IPS-NIHi7 (cell line): ENCODE measurements around the gene NIPAL4.
"Not testable (repeated sequence)": the region's sequence is repeated elsewhere in the genome, so short reads cannot be mapped to it uniquely, and the experiment has no call there.

Source experiments
- DNase-seq: peaks from one replicate; pipeline ENCODE4 v3.0.0; 2012; ENCODE audit warnings: mixed read lengths; ENCODE audit errors: extremely low spot score

NIPAL4 gene

DNA sequence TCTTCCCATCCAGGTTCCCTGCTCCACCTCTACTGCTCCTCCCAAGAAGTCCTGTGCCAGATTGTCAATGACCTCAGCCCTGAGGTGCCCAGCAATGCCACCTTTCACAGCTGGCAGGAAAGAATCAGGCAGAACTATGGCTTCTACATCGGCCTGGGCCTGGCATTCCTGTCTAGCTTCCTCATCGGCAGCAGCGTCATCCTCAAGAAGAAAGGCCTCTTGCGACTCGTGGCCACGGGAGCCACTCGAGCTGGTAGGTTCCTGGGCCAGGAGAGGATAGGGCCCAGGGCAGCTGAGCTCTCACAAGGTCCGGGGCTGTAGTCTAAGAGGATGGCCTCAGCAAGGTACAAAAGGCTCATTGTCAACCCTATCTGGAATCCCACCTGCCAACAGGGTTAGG is 3.1 kb downstream of the NIPAL4 start:
- DNase-seq: no peak

DNA sequence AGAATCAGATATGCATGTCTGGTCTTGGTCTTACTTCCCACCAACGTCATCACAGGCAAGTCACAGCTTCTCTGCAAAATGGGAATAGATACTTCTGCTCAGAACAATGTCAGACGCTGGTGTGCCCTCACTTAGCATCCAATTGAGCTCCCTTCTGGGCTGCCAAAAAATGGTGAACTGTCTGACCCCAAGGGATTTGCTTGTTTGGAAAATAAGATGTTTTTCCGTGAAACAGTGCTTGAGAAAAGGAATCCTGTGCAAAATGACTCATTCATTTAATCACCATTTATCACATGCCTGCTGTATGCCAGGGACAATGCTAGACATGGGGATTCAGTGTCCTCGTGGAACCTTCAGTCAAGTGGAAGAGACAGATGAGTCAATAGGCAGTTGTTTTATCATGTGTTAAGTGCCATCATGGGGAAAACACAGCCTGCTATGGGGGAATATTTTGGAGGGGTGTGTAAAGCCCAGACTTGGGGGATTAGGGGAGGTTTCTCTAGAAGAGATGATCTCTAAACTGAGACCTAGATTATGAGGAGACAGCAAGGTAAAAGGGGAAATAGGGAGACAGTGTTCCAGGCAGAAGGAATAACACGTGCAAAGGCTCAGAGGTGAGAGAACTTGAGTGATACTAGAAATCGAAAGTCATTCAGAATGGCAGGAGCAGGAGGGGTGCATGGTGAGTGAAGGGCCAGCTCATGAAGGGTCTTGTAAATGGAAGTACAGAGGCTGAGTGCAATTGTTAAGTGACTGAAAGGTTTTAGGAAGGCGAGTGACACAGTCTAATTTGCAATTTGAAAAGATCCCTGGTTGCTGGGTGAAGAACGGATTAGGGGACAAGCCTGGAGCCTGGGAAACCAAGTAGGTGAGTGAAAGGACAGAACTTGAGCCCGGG is 3.9 kb downstream of the NIPAL4 start:
- DNase-seq: no peak

DNA sequence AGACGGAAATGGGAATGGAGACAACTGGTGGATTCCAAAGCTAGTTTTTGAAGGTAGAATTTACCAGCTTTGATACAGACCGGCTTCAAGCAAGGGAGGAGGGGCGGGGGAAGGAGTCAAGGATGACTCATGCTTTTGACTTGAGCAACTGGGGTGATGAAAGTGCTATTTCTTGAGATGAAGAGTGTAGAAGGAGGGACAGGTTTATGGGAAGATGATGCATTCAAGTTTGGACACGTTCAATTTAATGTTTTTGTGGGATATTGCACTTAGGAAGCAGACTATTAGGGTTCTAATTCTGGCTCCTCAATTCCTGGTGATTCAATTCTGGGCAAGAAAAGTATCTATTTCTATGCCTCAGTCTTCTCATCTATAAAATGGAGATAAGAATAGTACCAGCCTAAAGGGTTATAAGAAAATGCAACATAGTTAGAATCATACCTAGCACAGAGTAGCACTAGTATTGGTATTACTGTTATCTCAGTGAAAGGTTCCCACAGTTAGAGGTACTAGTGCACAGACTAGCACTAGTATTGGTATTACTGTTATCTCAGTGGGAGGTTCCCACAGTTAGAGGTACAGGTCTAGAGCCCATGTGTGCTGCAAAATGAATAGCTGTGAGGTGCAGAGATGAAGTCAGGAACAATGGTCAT is 4.6 kb downstream of the NIPAL4 start:
- DNase-seq: peak; percentile 41

DNA sequence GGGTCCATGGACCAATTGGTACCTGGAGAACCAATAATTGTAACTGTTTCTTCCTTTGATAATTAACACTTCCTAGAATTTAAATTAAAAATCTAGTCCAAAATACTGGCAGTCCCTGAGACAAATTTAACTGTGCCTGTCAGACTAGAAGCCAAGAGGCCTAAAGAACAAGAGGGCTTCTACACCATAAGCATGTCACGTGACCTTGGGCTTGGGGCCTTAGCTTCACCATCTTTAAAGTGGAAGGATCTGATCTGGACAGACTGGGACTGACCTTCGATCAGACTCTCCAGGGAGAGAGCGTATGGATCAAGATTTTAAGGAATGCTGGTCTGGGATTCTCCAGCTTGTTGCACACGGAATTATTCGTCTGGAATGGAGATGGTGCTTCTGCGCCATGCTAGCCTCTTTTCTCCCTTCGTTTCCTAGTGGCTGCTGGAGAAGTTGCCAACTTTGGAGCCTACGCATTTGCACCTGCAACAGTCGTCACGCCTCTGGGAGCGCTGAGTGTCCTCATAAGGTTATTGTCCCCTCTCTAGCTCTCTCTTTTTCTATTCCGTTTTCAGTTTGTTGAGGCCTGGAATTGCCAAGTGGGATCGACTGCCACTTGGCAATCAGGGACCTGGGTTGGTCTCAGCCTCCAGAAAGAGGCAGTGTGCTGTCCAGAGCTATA is 8.4 kb downstream of the NIPAL4 start:
- no peak for DNase-seq

DNA sequence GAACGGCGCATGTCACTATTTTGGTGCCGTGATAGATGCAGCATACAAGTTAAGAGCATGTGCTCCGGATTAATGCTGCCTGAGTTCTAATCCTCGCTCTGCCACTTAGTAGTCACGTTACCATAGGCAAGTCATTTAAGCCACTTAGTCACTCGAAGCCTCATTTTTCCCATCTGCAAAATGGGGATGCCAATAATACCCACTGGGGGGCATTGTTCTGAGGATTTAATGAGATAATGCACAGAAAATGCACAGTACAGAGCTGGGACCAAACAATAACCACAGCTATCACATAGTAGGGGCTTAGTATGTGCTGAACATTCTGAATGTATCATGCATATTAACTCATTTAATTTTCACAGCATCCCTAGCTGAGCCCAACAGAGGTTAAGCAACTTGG is 9.1 kb downstream of the NIPAL4 start:
- no peak for DNase-seq

DNA sequence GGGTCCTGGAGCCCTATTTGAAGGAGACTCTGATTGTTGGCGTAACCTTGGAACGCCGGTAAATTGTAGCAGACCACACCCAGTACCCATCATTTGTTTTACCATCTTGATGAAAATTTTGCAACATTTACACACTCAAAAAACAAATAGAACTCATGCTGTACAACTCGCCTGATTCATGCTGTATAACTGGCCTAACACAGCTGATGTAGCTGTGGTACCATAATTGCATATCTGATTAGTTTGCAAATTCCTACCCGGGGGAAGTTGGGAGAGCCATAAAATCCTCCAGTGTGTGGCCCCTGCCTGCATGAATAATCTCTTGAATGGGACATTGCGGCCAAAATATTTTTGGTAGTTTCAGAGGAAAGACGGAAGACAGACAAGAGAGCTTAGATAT is 9.7 kb downstream of the NIPAL4 start:
- no peak for DNase-seq

DNA sequence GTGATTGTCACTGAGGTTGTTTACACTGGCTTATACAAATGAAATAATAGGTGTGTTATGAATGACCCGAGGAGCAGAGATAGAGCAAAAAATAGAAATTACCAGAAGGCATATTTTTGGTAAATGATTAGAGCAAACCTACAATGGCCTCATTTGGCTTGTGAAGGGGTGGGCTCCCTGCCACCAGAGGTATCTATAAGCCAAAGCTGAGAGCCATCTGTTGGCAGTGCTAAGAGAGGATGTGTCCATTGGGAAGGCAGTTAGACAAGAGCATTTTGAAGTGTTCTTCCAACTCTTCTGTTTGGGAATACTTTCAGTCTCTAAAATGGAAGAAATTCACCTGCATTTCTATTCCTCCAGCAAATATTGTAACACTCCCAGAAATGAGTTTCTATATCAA is 10.6 kb downstream of the NIPAL4 start:
- no peak for DNase-seq

DNA sequence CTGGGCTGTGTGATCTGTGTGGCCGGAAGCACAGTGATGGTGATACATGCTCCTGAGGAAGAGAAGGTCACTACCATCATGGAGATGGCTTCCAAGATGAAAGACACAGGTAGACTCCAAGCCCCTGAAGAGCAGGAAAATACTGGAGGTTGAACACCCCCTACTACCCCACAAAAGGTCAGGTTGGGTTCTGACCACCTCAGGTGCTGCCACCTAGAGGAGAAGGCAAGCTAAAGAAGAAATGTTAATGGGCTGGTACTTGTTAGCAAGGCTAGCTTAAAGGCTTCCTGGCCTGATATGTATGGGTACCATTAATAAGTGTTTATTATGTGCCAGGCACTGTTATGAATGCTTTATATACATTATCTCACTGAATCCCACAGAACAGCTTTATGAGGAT is 11.7 kb downstream of the NIPAL4 start:
- peak; percentile 83 for DNase-seq

DNA sequence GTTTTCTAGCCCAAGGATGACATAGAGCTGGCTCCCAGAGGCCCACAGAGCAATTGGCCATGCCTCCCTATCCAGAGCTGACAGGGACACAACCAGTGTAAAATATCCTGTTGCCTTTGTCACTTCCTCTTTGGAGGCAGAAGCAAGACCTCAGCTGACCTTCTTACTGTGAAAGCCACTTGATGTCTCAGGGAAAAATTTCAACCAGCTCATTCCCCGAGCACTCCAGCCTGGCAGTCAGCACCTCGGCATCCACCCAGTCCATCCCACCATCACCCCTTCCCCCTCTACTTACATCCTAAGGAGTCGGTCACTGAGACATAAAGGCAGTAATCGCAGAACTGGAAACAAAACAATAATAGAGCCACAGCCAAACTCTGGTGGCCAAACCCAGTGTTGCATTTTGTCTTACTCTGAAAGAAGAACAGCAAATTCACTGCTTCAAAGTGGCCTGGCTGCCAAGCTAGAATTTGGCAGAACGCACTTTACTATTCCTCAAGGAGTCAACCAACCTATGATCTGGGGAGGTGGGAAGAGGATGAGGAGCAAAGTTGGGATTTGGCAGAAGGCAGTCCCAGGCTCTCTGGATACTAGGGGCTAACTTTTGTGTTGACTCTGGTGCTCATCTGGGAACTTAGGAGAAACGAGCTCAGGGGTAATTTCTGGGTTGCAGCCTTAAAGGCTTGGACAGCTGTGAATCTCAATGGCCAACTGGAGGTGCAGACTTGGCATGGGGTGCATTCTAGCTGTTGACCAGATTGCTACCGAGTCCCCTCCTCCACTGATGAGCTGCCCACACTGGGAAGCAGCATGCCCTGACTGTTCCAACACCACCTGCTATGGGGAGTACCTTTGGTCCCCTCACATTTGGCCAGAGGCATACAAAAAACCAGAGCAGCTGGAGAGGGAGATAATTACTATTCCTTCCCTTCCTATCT is 13.6 kb downstream of the NIPAL4 start:
- DNase-seq: no peak

DNA sequence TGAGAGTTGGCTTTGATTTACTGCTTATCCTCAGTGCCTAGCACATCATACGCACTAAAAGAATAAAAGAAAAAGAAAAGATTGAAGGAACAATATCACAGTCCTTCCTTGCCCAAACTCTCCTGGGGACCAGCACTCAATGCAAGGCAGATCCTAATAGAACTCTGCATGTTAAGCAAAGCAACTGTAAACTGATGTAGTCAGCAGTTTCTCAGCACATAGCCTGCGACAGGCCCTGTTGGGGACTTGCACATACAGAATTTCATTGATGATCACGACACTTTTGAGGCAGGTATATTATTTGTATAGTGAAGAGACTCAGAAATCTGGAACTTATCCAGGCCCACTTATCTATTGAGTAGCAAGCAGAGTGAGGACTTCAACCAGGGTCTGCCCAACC is 15.4 kb downstream of the NIPAL4 start:
- no peak for DNase-seq

DNA sequence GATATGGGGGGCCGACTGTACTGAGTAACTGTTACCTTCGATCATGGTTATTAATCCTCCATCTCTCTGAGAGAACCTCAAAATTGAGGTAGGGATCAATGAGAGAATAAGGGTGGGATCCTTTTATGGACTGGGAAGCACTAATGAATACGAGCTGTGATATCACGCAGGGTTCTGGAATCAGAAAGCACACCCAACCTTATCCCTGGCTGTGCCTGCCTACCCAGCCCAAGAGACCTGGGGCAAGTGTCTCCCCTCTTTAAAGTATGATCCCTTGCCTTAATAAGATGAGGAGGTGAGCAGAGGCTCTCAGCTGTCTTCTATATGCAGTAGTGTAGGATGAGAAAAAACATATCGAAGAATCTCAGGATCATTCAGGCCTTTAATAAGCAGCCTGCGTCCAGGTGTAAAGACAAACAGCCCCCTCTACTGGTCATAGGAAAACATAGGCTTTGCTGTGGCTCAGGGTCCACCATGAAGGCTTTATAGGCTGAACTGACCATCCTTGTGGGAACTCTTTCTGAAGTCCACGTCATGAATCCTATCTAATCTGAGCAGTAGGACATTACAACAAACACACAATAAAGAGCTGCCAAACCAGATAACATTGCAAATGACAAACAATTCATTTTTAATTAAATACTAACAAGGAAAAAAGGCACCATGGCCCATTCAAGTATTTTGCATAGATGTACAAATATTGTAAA is 16.8 kb downstream of the NIPAL4 start:
- DNase-seq: peak; percentile 81

DNA sequence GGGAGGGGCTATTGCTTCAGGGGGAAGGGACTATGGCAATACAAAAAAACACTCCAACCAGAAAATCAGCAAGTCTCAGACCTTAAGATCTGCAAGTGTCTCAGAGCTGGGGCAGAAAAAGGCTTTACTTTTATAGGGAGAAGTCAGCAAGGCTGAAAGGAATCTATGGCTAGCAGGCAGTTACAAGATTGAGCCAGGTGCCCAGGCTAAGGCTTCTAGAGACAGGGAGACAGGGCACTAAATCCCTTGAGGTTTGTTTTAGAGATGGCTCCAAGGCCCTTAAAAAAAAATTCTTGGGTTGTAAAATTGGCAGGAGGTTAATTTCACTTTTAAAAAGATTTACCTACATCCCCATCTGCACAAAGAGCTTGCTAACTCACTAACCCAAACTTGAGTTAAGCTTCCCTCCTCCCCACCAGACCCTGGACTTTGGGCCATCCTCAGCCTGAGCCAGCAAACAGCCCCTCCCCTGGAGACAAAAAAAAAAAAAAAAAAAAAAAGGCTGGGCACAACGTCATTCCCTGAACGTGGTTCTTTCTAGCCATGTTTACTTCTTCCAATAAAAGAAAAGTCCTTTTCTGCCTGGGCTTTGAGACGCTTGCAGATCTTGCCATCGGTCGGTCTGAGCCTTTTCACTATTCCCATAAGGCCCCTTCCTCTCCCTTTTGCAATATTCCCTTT is 17.9 kb downstream of the NIPAL4 start:
- DNase-seq: no peak

DNA sequence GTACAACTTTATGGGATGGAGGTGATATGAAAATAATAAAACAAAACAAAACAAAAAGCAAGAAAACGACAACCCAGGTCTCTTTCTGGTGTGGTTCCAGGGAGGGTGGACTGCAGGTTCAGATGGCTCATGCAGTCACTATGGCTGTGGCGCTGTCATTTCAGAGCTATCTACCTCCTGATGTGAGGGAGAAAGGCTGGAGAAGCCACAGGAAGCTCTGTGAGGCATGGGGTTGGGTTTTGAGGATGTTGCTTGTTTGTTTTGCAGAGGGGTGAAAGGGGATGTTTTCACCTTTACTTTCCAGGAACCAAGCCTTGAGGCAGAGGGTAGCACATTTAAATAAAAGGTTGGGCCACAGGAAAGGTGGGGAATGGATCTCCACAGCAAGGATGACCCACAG is 18.7 kb downstream of the NIPAL4 start:
- DNase-seq: no peak

DNA sequence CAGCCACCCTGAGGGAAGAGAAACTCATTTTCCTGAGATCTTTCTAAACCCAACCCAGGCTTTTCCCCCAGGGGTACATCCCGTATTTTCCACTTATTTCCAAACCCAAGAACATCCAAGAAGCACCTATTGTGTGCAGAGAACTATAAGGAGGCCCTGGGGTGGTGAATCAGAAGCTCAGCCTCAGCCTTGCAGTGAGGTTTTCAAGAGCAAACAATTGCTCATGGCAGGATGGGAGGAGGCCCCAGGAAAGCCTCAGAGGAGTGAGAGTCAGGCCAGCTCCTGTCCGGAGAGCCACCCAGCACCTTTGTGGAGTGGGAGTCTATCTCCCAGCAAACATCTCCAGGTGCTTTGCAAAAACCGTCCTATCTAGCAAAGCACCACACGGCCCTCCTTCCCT is 19.2 kb downstream of the NIPAL4 start:
- DNase-seq: no peak

DNA sequence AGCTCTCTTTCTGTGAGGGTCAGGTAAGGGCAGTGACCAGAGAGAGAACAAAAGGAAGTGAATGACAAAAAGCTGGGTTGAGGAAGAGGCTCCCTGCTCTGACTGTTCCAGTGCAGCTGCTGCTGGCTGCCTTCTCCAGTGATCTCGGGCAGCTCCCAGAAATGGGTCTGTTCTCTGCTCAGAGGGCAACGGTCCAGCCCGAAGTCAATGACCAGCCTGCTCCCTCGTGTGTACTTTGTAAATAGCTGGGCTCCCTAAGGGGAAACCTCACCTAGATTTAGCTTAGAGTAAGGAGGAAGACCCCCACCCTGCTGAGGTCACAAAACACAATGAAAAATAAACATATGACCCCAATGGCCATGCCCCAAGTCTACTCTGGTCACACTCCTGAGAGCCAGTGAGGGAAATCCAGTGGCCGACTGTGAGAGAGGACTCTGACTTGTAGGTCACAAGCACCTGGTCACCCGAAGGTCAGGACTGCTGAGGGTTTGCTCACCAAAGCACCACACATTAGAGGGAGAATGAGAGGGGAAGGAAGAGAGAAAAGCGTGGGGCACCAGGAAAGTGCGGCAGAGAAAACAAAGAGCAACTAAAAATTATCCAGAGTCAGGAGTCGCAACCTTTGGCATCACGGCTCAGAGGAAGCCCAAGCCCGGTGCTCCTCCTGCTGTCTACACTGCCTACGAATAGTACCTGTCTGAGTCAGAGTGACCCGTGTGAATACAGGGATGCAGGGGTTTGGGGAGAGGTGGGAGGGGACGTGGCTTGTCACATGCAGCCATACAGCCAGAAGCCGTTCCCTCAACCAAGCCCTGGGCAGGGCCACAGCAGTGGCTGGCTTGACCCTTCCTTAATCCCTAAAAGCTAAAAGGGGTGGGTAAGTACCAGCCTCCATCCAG is 19.8 kb downstream of the NIPAL4 start:
- DNase-seq: no peak

DNA sequence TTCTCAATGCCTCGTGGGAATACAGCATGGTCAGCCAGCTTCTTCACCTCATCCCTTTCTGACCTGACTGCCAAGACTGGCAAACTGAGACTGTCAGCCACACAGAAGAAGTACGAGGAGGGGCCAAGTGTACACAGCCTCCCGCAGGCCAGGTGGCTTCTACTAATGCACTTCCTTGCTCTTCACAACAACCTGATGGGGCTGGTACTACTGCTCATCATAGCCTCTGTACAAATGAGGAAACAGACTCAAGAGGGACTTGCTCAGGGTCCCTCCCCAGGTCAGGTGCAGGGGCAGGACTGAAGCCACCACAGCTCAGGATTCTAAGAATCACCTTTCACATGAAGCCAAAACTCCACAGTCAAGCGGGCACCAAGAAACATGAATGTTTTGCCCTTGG is 21.3 kb downstream of the NIPAL4 start:
- no peak for DNase-seq

DNA sequence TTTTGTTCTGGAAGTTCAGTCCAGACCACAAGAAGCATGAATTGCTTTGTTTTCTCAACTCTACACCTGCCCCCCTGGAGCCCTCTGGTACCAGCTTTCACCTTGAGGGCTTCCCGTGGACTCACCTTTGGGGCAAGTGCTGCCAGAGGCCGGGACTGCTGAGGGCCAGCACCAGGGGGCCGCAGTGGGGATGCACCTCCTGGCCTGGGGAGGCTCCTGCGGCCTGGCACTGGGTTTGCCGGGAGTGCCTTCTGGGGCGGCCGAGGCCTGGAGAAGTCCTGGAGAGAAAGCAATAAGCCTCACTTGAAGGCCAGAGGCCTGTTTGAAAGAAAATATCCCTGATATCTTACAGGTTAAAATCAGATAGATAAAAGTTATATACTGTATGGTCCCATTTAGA is 21.7 kb downstream of the NIPAL4 start:
- no peak for DNase-seq

DNA sequence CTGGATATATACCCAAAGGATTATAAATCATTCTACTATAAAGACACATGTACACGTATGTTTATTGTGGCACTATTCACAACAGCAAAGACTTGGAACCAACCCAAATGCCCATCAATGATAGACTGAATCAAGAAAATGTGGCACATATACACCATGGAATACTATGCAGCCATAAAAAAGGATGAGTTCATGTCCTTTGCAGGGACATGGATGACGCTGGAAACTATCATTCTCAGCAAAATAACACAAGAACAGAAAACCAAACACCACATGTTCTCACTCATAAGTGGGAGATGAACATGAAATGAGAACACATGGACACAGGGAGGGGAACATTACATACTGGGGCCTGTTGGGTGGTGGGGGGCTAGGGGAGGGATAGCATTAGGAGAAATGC is 22.7 kb downstream of the NIPAL4 start:
- DNase-seq: not testable (repeated sequence)

DNA sequence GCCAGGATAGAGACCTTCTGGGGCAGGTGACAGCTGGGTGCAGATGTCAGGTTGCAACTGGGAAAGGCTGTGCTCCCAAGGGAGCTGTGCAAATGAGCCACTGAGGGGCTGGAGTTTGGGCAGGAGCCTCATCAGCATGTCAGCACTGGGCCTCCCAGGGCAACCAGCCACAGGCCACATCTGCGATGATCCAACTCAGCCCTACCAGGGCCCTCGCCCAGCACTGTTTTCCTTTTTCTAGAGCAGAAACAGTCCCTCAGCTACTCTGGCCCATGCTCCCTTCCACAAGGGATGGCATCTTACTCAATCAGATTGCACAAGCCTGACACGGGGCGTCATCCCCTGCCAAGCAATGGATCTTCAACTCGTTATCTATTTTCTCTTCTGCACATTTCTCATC is 24.8 kb downstream of the NIPAL4 start:
- DNase-seq: no peak
